Mucosa of descending colon (tissue), 3 donors: ENCODE data around the gene CEP128. TPM values are rescaled to one million over a fixed set of nuclear protein-coding genes. Genes with fewer than 3 reads are reported as not detected.

Experiments used
- ATAC-seq: fragments of 200-7000 bp; cut with Tn5 transposase; one replicate; pipeline ENCODE4 v1.9.1; 2020; ENCODE audit warnings: mild to moderate bottlenecking, moderate library complexity
- DNase-seq, 3 donors: peaks; one replicate each; pipeline ENCODE4 v3.0.0-alpha.2; 2020
- H3K36me3 ChIP-seq: fragments of 200-600 bp; one replicate; pipeline ENCODE4 v1.8.0; 2021; ENCODE audit warnings: low read depth, mild to moderate bottlenecking
- H3K4me1 ChIP-seq: fragments of 200-600 bp; one replicate; pipeline ENCODE4 v1.8.0; 2021; ENCODE audit warnings: low read depth, mild to moderate bottlenecking
- H3K4me3 ChIP-seq: fragments of 200-600 bp; one replicate; pipeline ENCODE4 v1.8.0; 2021; ENCODE audit warnings: mild to moderate bottlenecking
- H3K9me3 ChIP-seq: fragments of 200-600 bp; one replicate; pipeline ENCODE4 v1.8.0; 2021; ENCODE audit warnings: mild to moderate bottlenecking
- CTCF ChIP-seq: fragments of 200-600 bp; IDR thresholded peaks from one replicate; pipeline ENCODE4 v1.8.0; 2022; ENCODE audit warnings: antibody characterized with exemption, mild to moderate bottlenecking
- intact Hi-C, 2 donors: fragments of 100-400 bp; cut with DNase I in 1 of 2; cut with micrococcal nuclease in 1 of 2; formaldehyde crosslinking; loops; one replicate each; pipeline versions ENCODE4 v1.11.0 to v1.11.1; 2022; cut with DNase I, micrococcal nuclease
- total RNA-seq, 3 donors: library from RNA; stranded (reverse); fragmentation: NEBNext Ultra II Directional in 2 of 3; extraction: Animal tissue kit (Norgen Biotek cat#: 25700) in 2 of 3; gene quantifications; one replicate each; pipeline versions ENCODE4 v1.2.1 to v1.2.4, GENCODE V29; 2021 to 2023
- donor health status: DM: no; HTN: no; CAD: no; lungs with moderate emphysema.
- donor health status: DM: no; HTN: no; CAD: no.
- donor health status: DM: no; HTN: yes; CAD: no.

Gene CEP128
- total RNA-seq, 3 donors from 2014 or later = 5.0 to 10.0 (median 9.3) TPM

- no peaks in the 10 kb centered on the region for H3K9me3 ChIP-seq
- H3K4me3 ChIP-seq = no peak overlapping the region
- no peaks in the 10 kb centered on the region for H3K4me1 ChIP-seq
- intact Hi-C loops = no loop called here
- H3K36me3 ChIP-seq = no peaks in the 10 kb centered on the region
- ATAC-seq (no peak), DNase-seq (no peak)
- TF ChIP-seq CTCF = no peak
These were observed 34.6 kb downstream of the CEP128 start for GRCh38 chr14:80906946-80907345.

- intact Hi-C loops = no loop called here
- Histone ChIP-seq H3K4me1 (no peaks in the 10 kb centered on the region), H3K36me3 (no peaks in the 10 kb centered on the region), H3K4me3 (no peak overlapping the region), H3K9me3 (no peaks in the 10 kb centered on the region)
- no peak for ATAC-seq
- no peak for TF ChIP-seq CTCF
- DNase-seq = no peak
These were observed 35.2 kb downstream of the CEP128 start for GRCh38 chr14:80906336-80906735.

DNA sequence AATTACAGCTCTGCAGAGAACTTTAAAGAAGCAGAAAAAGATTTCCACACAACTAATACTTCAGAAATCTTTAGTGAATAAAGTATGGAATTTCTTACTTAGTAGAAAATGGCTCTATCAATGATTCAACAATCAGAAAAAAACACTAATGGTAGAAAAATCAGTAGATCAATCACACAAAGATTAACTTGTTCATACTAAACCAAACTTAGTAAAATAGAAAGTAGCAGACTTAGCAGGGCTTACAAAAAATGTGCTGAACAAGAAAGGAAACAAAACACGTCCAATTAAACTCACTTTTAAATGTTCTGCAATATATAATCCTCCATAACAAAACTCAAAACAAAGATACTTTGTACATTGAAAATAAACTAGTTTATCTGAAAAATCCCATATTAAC, 38.9 kb downstream of the CEP128 start:
- intact Hi-C loops = no loop called here
- Histone ChIP-seq H3K36me3 (no peaks in the 10 kb centered on the region), H3K9me3 (no peaks in the 10 kb centered on the region), H3K4me1 (no peaks in the 10 kb centered on the region), H3K4me3 (no peak overlapping the region)
- TF ChIP-seq CTCF = no peak
- DNase-seq (no peak), ATAC-seq (no peak)

DNA sequence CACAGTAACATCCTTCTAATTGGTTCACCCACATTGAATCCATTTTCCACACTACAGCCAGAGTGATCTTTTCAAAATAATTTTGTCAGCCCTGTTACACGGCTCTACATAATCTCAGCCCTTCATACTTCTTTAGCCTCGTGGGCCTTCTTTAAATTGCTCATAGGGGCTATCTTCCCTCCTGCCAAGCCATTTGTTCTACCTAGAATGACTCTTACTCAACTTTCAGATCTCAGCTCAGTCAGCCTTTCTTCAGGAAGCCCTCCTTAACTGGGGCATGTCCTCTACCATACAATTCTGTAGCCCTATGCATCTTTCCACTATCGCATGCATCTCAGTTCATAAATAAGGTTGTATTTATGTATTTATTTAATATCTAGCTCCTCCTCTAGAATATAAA, 39.7 kb downstream of the CEP128 start:
- Histone ChIP-seq H3K4me1 (no peaks in the 10 kb centered on the region), H3K9me3 (no peaks in the 10 kb centered on the region), H3K36me3 (no peaks in the 10 kb centered on the region), H3K4me3 (no peak overlapping the region)
- no peak for TF ChIP-seq CTCF
- DNase-seq = no peak
- no peak for ATAC-seq
- intact Hi-C loops = no loop called here

GRCh38 chr14:80901260-80901659, 40.3 kb downstream of the CEP128 start:
- no peaks in the 10 kb centered on the region for H3K9me3 ChIP-seq
- ATAC-seq = no peak
- intact Hi-C loops = no loop called here
- no peaks in the 10 kb centered on the region for H3K36me3 ChIP-seq
- no peaks in the 10 kb centered on the region for H3K4me1 ChIP-seq
- no peak for TF ChIP-seq CTCF
- DNase-seq = no peak
- no peak overlapping the region for H3K4me3 ChIP-seq

- Histone ChIP-seq H3K9me3 (peaks cover 15% of the 10 kb centered on the region), H3K4me1 (no peaks in the 10 kb centered on the region), H3K36me3 (no peaks in the 10 kb centered on the region), H3K4me3 (no peak overlapping the region)
- intact Hi-C loops = no loop called here
- no peak for TF ChIP-seq CTCF
- ATAC-seq = no peak
- no peak for DNase-seq
These were observed 68.9 kb downstream of the CEP128 start for GRCh38 chr14:80872645-80873044.
